Psoas muscle (tissue), 8 donors: ENCODE measurements around the gene PKHD1. TPM values are rescaled to one million over a fixed set of nuclear protein-coding genes. Genes with fewer than 3 reads are reported as not detected.
"Not testable (repeated sequence)": the region's sequence is repeated elsewhere in the genome, so short reads cannot be mapped to it uniquely, and the experiment has no call there.

ENCODE experiments used
- ATAC-seq, 4 donors: fragments of 200-7000 bp; cut with Tn5 transposase; one replicate each; pipeline ENCODE4 v1.9.1; 2020; ENCODE audit warnings: moderate library complexity in 3 of 4, mild to moderate bottlenecking in 2 of 4
- DNase-seq, 2 donors: peaks; one replicate each; pipeline ENCODE4 v3.0.0-alpha.2; 2020
- H3K27ac ChIP-seq: fragments of 200-600 bp; one replicate; pipeline ENCODE4 v1.8.0; 2022
- H3K27me3 ChIP-seq, 3 donors: fragments of 200-600 bp in 1 of 3; one replicate each; pipeline versions ENCODE4 v1.6.1 to v1.8.0; 2013 to 2022; ENCODE audit warnings: low read length in 2 of 3, mild to moderate bottlenecking in 2 of 3, moderate library complexity in 1 of 3; ENCODE audit not compliant: insufficient read depth in 3 of 3
- H3K36me3 ChIP-seq, 2 donors: fragments of 200-600 bp in 1 of 2; one replicate each; pipeline versions ENCODE4 v1.6.1 to v1.8.0; 2013 to 2022; ENCODE audit warnings: low read depth in 1 of 2, mild to moderate bottlenecking in 1 of 2, moderate library complexity in 1 of 2; ENCODE audit not compliant: insufficient read depth in 1 of 2
- H3K4me1 ChIP-seq: fragments of 200-600 bp; one replicate; pipeline ENCODE4 v1.8.0; 2022
- H3K4me3 ChIP-seq: fragments of 200-600 bp; one replicate; pipeline ENCODE4 v1.8.0; 2022; ENCODE audit warnings: mild to moderate bottlenecking
- H3K9me3 ChIP-seq: fragments of 200-600 bp; one replicate; pipeline ENCODE4 v1.8.0; 2022
- WGBS, 3 donors: extraction: QIAGEN DNeasy Blood & Tissue Kit; methylation state at CpG; one replicate each; pipeline versions ENCODE4 v1.1.6 to v1.1.7; 2013; 5-methylcytosine and 5-hydroxymethylcytosine counted together
- intact Hi-C, 2 donors: fragments of 100-400 bp; cut with DNase I; formaldehyde crosslinking; loops; one replicate each; pipeline versions ENCODE4 v1.11.0 to v1.14.2; 2022
- polyA plus RNA-seq, 3 donors: library from polyadenylated mRNA; stranded (reverse); fragments of 200-250 nt; gene quantifications; one replicate each; pipeline ENCODE4 v1.2.3, GENCODE V29; 2013
- total RNA-seq, 4 donors: library from RNA; stranded (reverse); fragmentation: NEBNext Ultra II Directional in 2 of 4; extraction: Animal tissue kit (Norgen Biotek cat#: 25700) in 2 of 4; gene quantifications; one replicate each; pipeline versions ENCODE4 v1.2.1 to v1.2.4, GENCODE V29; 2021 to 2023
- TF ChIP-seq, protein P1 (sequence below): fragments of 200-600 bp; IDR thresholded peaks from one replicate; pipeline ENCODE4 v1.8.0; 2022; ENCODE audit warnings: antibody characterized with exemption
- donor health status: healthy with polysubstance abuse.
- donor health status: DM: no; HTN: no; CAD: no; lungs with moderate emphysema.
- donor health status: Bipolar disorder and iron deficiency.
- donor health status: healthy.
- donor health status: DM: yes; HTN: yes; CAD: no.
- donor health status: DM: no; HTN: no; CAD: no.
- donor health status: DM: no; HTN: no; CAD: no.
- donor health status: DM: yes; HTN: yes; CAD: no.

Gene PKHD1
- total and polyA plus RNA-seq, 7 donors: under 0.01 to 0.11 (median 0.02) TPM; not detected in 2

DNA sequence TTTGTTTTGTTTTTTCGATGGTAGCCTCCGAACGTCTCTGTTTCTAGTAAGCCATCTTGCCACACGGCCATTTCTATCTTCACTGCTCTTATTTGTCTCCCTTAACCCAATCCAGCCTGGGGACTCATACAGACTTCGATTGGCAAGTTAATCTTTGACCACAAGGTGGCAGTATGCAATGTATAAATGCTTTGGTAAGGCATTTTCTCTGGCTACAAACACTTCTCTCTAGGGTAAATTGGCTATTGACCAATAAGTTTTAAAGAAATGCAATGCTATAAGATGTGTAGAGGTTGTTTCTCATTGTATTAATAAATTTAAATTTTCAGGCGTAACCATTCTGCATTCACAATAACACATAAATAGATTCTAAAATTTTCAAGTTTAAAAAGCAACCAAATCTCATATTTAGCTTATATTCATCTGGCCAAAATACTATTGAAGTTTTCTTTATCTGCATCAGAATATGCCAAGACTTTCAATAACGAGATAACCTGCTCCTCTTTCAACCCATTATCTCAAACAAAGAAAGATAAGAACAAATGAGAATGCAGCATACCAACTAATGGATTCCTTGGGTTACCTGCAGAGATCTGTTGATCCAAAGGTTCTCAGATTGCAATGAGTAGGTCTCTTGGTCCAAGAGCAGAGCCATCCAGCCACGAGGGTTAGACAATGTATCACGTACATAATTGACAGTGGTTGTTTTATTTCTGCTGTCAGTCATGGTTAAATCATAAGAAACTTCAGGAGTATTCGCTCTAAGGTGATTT, 231.9 kb downstream of the PKHD1 start:
- Histone ChIP-seq H3K4me1 (no peaks in the 10 kb centered on the region), H3K4me3 (no peak overlapping the region), H3K9me3 (no peaks in the 10 kb centered on the region), H3K36me3 (no peaks in the 10 kb centered on the region), H3K27ac (no peak overlapping the region), H3K27me3 (no peaks in the 10 kb centered on the region)
- ATAC-seq: peak in 1 of 4 donors; percentile 67
- no peak for DNase-seq
- intact Hi-C loops: loop anchor here in 1 of 2 donors (2.0 to 5.0 kb wide), 2 partner anchors 102 to 165 kb away; no protein-coding TSS in a partner anchor
- TF ChIP-seq, protein P1, sequence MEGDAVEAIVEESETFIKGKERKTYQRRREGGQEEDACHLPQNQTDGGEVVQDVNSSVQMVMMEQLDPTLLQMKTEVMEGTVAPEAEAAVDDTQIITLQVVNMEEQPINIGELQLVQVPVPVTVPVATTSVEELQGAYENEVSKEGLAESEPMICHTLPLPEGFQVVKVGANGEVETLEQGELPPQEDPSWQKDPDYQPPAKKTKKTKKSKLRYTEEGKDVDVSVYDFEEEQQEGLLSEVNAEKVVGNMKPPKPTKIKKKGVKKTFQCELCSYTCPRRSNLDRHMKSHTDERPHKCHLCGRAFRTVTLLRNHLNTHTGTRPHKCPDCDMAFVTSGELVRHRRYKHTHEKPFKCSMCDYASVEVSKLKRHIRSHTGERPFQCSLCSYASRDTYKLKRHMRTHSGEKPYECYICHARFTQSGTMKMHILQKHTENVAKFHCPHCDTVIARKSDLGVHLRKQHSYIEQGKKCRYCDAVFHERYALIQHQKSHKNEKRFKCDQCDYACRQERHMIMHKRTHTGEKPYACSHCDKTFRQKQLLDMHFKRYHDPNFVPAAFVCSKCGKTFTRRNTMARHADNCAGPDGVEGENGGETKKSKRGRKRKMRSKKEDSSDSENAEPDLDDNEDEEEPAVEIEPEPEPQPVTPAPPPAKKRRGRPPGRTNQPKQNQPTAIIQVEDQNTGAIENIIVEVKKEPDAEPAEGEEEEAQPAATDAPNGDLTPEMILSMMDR: peak; percentile 66
- WGBS, 3 donors: 39 to 42% (median 39%) methylated on average over 10 of the region's 10 CpGs

- Histone ChIP-seq H3K27me3 (no peaks in the 10 kb centered on the region), H3K4me3 (no peak overlapping the region), H3K27ac (no peak overlapping the region), H3K9me3 (no peaks in the 10 kb centered on the region), H3K36me3 (no peaks in the 10 kb centered on the region), H3K4me1 (no peaks in the 10 kb centered on the region)
- TF ChIP-seq, protein P1: no peak
- no peak for DNase-seq
- ATAC-seq: no peak
- intact Hi-C loops: loop anchor here (2.0 to 5.0 kb wide), 3 partner anchors 102 to 166 kb away; no protein-coding TSS in a partner anchor
- WGBS, 3 donors: 53 to 69% (median 59%) methylated on average over 16 of the region's 16 CpGs
These were observed 232.5 kb downstream of the PKHD1 start for GRCh38 chr6:51854876-51855275.

- H3K9me3 ChIP-seq: peaks cover under 1% of the 10 kb centered on the region
- TF ChIP-seq, protein P1: no peak
- 73 to 83% (median 74%) methylated on average over 7 of the region's 7 CpGs for WGBS, 3 donors
- H3K4me3 ChIP-seq: no peak overlapping the region
- ATAC-seq (no peak), DNase-seq (no peak)
- no peaks in the 10 kb centered on the region for H3K4me1 ChIP-seq
- H3K27me3 ChIP-seq: no peaks in the 10 kb centered on the region
- H3K36me3 ChIP-seq: no peaks in the 10 kb centered on the region
- H3K27ac ChIP-seq: no peak overlapping the region
- intact Hi-C loops: loop anchor here (2.0 to 5.0 kb wide), 2 partner anchors 163 to 166 kb away; no protein-coding TSS in a partner anchor
These were observed 233.1 kb downstream of the PKHD1 start for GRCh38 chr6:51854347-51854746.

GRCh38 chr6:51853109-51853508, 234.3 kb downstream of the PKHD1 start:
- ATAC-seq, H3K9me3 ChIP-seq, H3K36me3 ChIP-seq, H3K4me1 ChIP-seq, H3K4me3 ChIP-seq, DNase-seq, H3K27ac ChIP-seq, H3K27me3 ChIP-seq: not testable (repeated sequence)
- WGBS, 3 donors: 88 to 96% (median 88%) methylated on average over 1 of the region's 1 CpG
- intact Hi-C loops: loop anchor here in 1 of 2 donors (5.0 kb wide), 1 partner anchor 164 kb away; no protein-coding TSS in a partner anchor

DNA sequence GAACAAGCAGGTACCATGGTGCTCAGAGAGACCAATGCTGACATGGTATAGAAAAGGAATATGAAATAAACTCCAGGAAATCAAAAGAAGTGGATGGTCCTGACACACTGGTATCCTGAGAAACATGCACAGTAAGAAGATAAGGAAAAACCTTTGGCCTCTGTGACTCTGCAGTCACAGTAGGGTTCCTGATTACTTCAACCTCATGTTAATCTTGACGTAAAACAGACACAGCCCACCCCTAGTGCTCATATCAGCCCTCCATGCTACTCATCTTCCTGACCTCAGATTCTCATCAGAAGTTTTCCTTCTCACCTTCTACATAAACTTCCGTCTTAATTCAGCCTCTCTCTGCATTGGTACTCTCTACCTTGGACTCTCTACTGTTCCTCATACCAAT, 240.9 kb downstream of the PKHD1 start:
- 88 to 91% (median 91%) methylated on average over 2 of the region's 2 CpGs for WGBS, 3 donors

More for the DNA sequence above, 240.9 kb downstream of the PKHD1 start:
- intact Hi-C loops: no loop called here
- Histone ChIP-seq H3K27me3 (no peaks in the 10 kb centered on the region), H3K9me3 (peaks cover 5% of the 10 kb centered on the region), H3K36me3 (no peaks in the 10 kb centered on the region), H3K4me1 (no peaks in the 10 kb centered on the region), H3K4me3 (no peak overlapping the region), H3K27ac (no peak overlapping the region)
- ATAC-seq: no peak
- no peak for DNase-seq
- TF ChIP-seq, protein P1: no peak
